HG02798 (cell line): ENCODE results near the gene EOLA2.
"Not testable (repeated sequence)": the region's sequence is repeated elsewhere in the genome, so short reads cannot be mapped to it uniquely, and the experiment has no call there.

ENCODE experiments used
- ATAC-seq: cut with Tn5 transposase; IDR thresholded peaks from one replicate; pipeline ENCODE4 v1.9.1; 2021; ENCODE audit warnings: mild to moderate bottlenecking; ENCODE audit not compliant: unreplicated experiment, poor library complexity

EOLA2 gene

GRCh38 chrX:149937328-149937727, 963 bp downstream of the EOLA2 start:
- ATAC-seq, result not testable (repeated sequence)

- ATAC-seq, result not testable (repeated sequence)
Measured at GRCh38 chrX:149933547-149933946, 4.7 kb downstream of the EOLA2 start.

GRCh38 chrX:149932970-149933369, 5.3 kb downstream of the EOLA2 start:
- ATAC-seq, result not testable (repeated sequence)

- ATAC-seq, result not testable (repeated sequence)
Measured at GRCh38 chrX:149932150-149932549, 6.1 kb downstream of the EOLA2 start.

- ATAC-seq, result not testable (repeated sequence)
Measured at GRCh38 chrX:149931355-149931754, 6.9 kb downstream of the EOLA2 start.

GRCh38 chrX:149929400-149929799, 8.9 kb downstream of the EOLA2 start, which contains the start of gene HSFX4:
HSFX4 (plus strand) TSS chrX:149929573; CDS start chrX:149929645, 72 bp downstream.
- not testable (repeated sequence) for ATAC-seq

GRCh38 chrX:149928635-149929034, 9.7 kb downstream of the EOLA2 start:
- not testable (repeated sequence) for ATAC-seq

GRCh38 chrX:149927964-149928258, 10.4 kb downstream of the EOLA2 start:
- not testable (repeated sequence) for ATAC-seq

GRCh38 chrX:149927245-149927963, 10.9 kb downstream of the EOLA2 start:
- ATAC-seq, result not testable (repeated sequence)

GRCh38 chrX:149924434-149924833, 13.9 kb downstream of the EOLA2 start:
- not testable (repeated sequence) for ATAC-seq

- ATAC-seq, result not testable (repeated sequence)
Measured at GRCh38 chrX:149923836-149924235, 14.5 kb downstream of the EOLA2 start.

- peak; percentile 94 for ATAC-seq
Measured at GRCh38 chrX:149916745-149917392, 21.4 kb downstream of the EOLA2 start.

GRCh38 chrX:149910178-149910695, 28.1 kb downstream of the EOLA2 start:
- ATAC-seq, result no peak

GRCh38 chrX:149909324-149910177, 28.7 kb downstream of the EOLA2 start:
- no peak for ATAC-seq

- no peak for ATAC-seq
Measured at GRCh38 chrX:149908727-149909126, 29.6 kb downstream of the EOLA2 start.

- ATAC-seq, result peak; percentile 62
Measured at GRCh38 chrX:149908308-149908707, 30.0 kb downstream of the EOLA2 start.

- peak; percentile 90 for ATAC-seq
Measured at GRCh38 chrX:149903889-149904748, 34.2 kb downstream of the EOLA2 start.

GRCh38 chrX:149898554-149898953, 39.7 kb downstream of the EOLA2 start:
- peak; percentile 74 for ATAC-seq

GRCh38 chrX:149890828-149891227, 47.5 kb downstream of the EOLA2 start:
- not testable (repeated sequence) for ATAC-seq
